HCT116 (cell line): ENCODE measurements around the gene PLG. TPM values are rescaled to one million over a fixed set of nuclear protein-coding genes. Genes with fewer than 3 reads are reported as not detected.

Experiments
- ATAC-seq: fragments of 200-7000 bp; cut with Tn5 transposase; 2 replicates; pipeline ENCODE4 v1.9.1; 2020; ENCODE audit warnings: mild to moderate bottlenecking, moderate library complexity
- BruUV-seq: library from RNA; stranded (reverse); fragments of 400-500 nt; replicated peaks from 2 replicates; lab custom pipeline; 2021; lab: Mats Ljungman, UMichigan
- CTCF ChIA-PET: fragments of 300-600 bp; sonication (Branson Sonifier 250); formaldehyde crosslinking; loops from one replicate; lab custom pipeline; 2021; ENCODE audit warnings: antibody characterized with exemption; lab: Charles Lee
- POLR2A ChIA-PET: fragments of 300-600, 350-600 bp; sonication (Branson Sonifier 250); formaldehyde crosslinking; loops from one replicate; lab custom pipeline; 2021; ENCODE audit warnings: antibody characterized with exemption; lab: Charles Lee
- RAD21 ChIA-PET, 2 experiments: fragments of 300-600 bp; sonication (Branson Sonifier 250); formaldehyde crosslinking; loops; one replicate each; lab custom pipeline; 2023; ENCODE audit warnings: low total read pairs in 2 of 2; ENCODE audit not compliant: uncharacterized antibody in 2 of 2, unreplicated experiment in 2 of 2, low non-redundant PET in 1 of 2; lab: Charles Lee
- DNase-seq: peaks from one replicate; pipeline ENCODE4 v3.0.0-alpha.2; 2010; ENCODE audit warnings: low read depth, low spot score
- H2AFZ ChIP-seq: fragments of 200-600 bp; shearing (Covaris generic), sonication (generic); 2 replicates; pipeline ENCODE4 v1.6.1; 2017; ENCODE audit warnings: low read depth, mixed run types, mixed read lengths, antibody characterized with exemption, low read length; ENCODE audit not compliant: poor library complexity, severe bottlenecking
- H3K27ac ChIP-seq: 2 replicates; pipeline ENCODE4 v1.5.1; 2012; ENCODE audit warnings: low read depth, low read length
- H3K27me3 ChIP-seq: fragments of 200-600 bp; sonication (generic); 2 replicates; pipeline ENCODE4 v1.6.1; 2016; ENCODE audit warnings: mixed run types, low read length, mixed read lengths; ENCODE audit not compliant: insufficient read depth
- H3K36me3 ChIP-seq, 2 experiments: fragments of 200-500 bp in 1 of 2; fragments of 200-600 bp in 1 of 2; sonication (Bioruptor generic) in 1 of 2; sonication (generic) in 1 of 2; 2 replicates each; pipeline versions ENCODE4 v1.5.1 to v1.6.1; 2014 to 2016; ENCODE audit warnings: low read length in 2 of 2, inconsistent platforms in 1 of 2, mixed read lengths in 1 of 2, mixed run types in 1 of 2; ENCODE audit not compliant: insufficient read depth in 2 of 2, control insufficient read depth in 1 of 2
- H3K4me1 ChIP-seq, 2 experiments: fragments of 200-600 bp in 1 of 2; sonication (generic) in 1 of 2; 2 replicates each; pipeline versions ENCODE4 v1.5.1 to v1.6.1; 2012 to 2017; ENCODE audit warnings: low read length in 2 of 2, inconsistent platforms in 1 of 2, mild to moderate bottlenecking in 1 of 2, mixed read lengths in 1 of 2, mixed run types in 1 of 2, moderate library complexity in 1 of 2; ENCODE audit not compliant: insufficient read depth in 2 of 2, control insufficient read depth in 1 of 2
- H3K4me2 ChIP-seq: fragments of 200-600 bp; sonication (generic); 2 replicates; pipeline ENCODE4 v1.6.1; 2017; ENCODE audit warnings: mixed run types, low read length, mixed read lengths
- H3K4me3 ChIP-seq, 2 experiments: fragments of 200-600 bp in 1 of 2; sonication (generic) in 1 of 2; replicated peaks in 1 of 2; 2 replicates each; pipeline ENCODE4 v1.5.1; 2011 to 2016; ENCODE audit warnings: low read length in 2 of 2, control low read depth in 1 of 2, low read depth in 1 of 2, mild to moderate bottlenecking in 1 of 2, mixed read lengths in 1 of 2, mixed run types in 1 of 2
- H3K79me2 ChIP-seq: fragments of 200-600 bp; sonication (generic); 2 replicates; pipeline ENCODE4 v1.6.1; 2017; ENCODE audit warnings: mild to moderate bottlenecking, mixed run types, low read length, moderate library complexity, mixed read lengths; ENCODE audit not compliant: insufficient read depth
- H3K9ac ChIP-seq: fragments of 200-600 bp; sonication (generic); 2 replicates; pipeline ENCODE4 v1.6.1; 2016; ENCODE audit warnings: low read length, mixed read lengths
- H3K9me2 ChIP-seq: fragments of 200-600 bp; sonication (generic), shearing (Covaris generic); 2 replicates; pipeline ENCODE4 v1.6.1; 2017; ENCODE audit warnings: mixed run types, mild to moderate bottlenecking, moderate library complexity; ENCODE audit not compliant: insufficient read depth
- H3K9me3 ChIP-seq, 2 experiments: fragments of 200-500 bp in 1 of 2; fragments of 200-600 bp in 1 of 2; sonication (Bioruptor generic) in 1 of 2; sonication (generic) in 1 of 2; 2 replicates each; pipeline ENCODE4 v1.6.1; 2014 to 2017; ENCODE audit warnings: low read length in 2 of 2, mixed read lengths in 2 of 2, inconsistent platforms in 1 of 2, low read depth in 1 of 2, mild to moderate bottlenecking in 1 of 2, mixed run types in 1 of 2, moderate library complexity in 1 of 2; ENCODE audit not compliant: control insufficient read depth in 1 of 2, insufficient read depth in 1 of 2
- H4K20me1 ChIP-seq: fragments of 200-600 bp; sonication (generic), shearing (Covaris generic); 2 replicates; pipeline ENCODE4 v1.6.1; 2017; ENCODE audit warnings: mixed run types, mild to moderate bottlenecking, moderate library complexity; ENCODE audit not compliant: insufficient read depth
- CBX3 ChIP-seq: IDR thresholded peaks from 2 replicates; pipeline ENCODE4 v1.6.1; 2012; ENCODE audit warnings: low read depth
- CTCF ChIP-seq, 3 experiments: fragments of 200-600 bp in 1 of 3; sonication (generic) in 1 of 3; IDR thresholded peaks in 2 of 3; conservative IDR thresholded peaks in 1 of 3; 2 replicates each; pipeline ENCODE4 v1.5.1; 2012 to 2017; ENCODE audit warnings: low read depth in 2 of 3, low read length in 2 of 3, antibody characterized with exemption in 1 of 3, borderline replicate concordance in 1 of 3, control low read depth in 1 of 3, mild to moderate bottlenecking in 1 of 3, mixed read lengths in 1 of 3, mixed run types in 1 of 3, moderate library complexity in 1 of 3; ENCODE audit not compliant: insufficient read depth in 1 of 3
- EGR1 ChIP-seq: IDR thresholded peaks from 2 replicates; pipeline ENCODE4 v1.6.1; 2012; ENCODE audit warnings: low read depth
- JUND ChIP-seq: IDR thresholded peaks from 2 replicates; pipeline ENCODE4 v1.6.1; 2012
- MAX ChIP-seq: IDR thresholded peaks from 2 replicates; pipeline ENCODE4 v1.6.1; 2012
- POLR2A ChIP-seq: IDR thresholded peaks from 2 replicates; pipeline ENCODE4 v1.7.0; 2011; ENCODE audit warnings: borderline replicate concordance; ENCODE audit not compliant: insufficient read depth, insufficient read length; ENCODE audit errors: extremely low read depth
- POLR2AphosphoS5 ChIP-seq: IDR thresholded peaks from 2 replicates; pipeline ENCODE4 v1.6.1; 2011; ENCODE audit warnings: mild to moderate bottlenecking, low read depth, low read length, moderate library complexity
- SIN3A ChIP-seq: IDR thresholded peaks from 2 replicates; pipeline ENCODE4 v1.6.1; 2012; ENCODE audit warnings: low read depth
- SP1 ChIP-seq: IDR thresholded peaks from 2 replicates; pipeline ENCODE4 v1.6.1; 2012; ENCODE audit warnings: low read depth
- TCF7L2 ChIP-seq: IDR thresholded peaks from 2 replicates; pipeline ENCODE4 v1.7.0; 2011; ENCODE audit warnings: borderline replicate concordance, inconsistent platforms; ENCODE audit not compliant: insufficient read depth, insufficient read length; ENCODE audit errors: extremely low read depth
- YY1 ChIP-seq: IDR thresholded peaks from 2 replicates; pipeline ENCODE4 v1.6.1; 2011; ENCODE audit warnings: low read length, low read depth, moderate library complexity, mild to moderate bottlenecking; ENCODE audit not compliant: insufficient replicate concordance; ENCODE audit errors: extremely low read depth
- ZBTB33 ChIP-seq: IDR thresholded peaks from 2 replicates; pipeline ENCODE4 v1.6.1; 2011; ENCODE audit warnings: mild to moderate bottlenecking, low read length, moderate library complexity; ENCODE audit not compliant: insufficient replicate concordance; ENCODE audit errors: extremely low read depth
- intact Hi-C: fragments of 100-400 bp; cut with micrococcal nuclease; formaldehyde crosslinking; loops from 2 replicates; pipeline ENCODE4 v1.10.0; 2022
- total RNA-seq: library from RNA; stranded (reverse); gene quantifications from one replicate; pipeline ENCODE4 v1.2.1, GENCODE V29; 2021; ENCODE audit not compliant: unreplicated experiment

Gene PLG
- total RNA-seq, 1 experiment from 2014 or later: 0.69 TPM

GRCh38 chr6:160782228-160782627 lies 80.2 kb downstream of the PLG start:
- H3K79me2 ChIP-seq: no peaks in the 10 kb centered on the region
- RAD21 ChIA-PET: no interaction called here
- H2AFZ ChIP-seq: no peak overlapping the region
- ATAC-seq (no peak), DNase-seq (no peak)
- H3K27me3 ChIP-seq: no peaks in the 10 kb centered on the region
- no peaks in the 10 kb centered on the region for H3K9me2 ChIP-seq
- H3K4me1 ChIP-seq: no peaks in the 10 kb centered on the region
- no TSS peak for BruUV-seq
- H3K9ac ChIP-seq: no peak overlapping the region
- intact Hi-C loops: no loop called here
- POLR2A ChIA-PET: interaction anchor here (0.6 kb wide), 1 partner anchor 918 kb away, joined by 3 read pairs; no protein-coding TSS in a partner anchor
- H4K20me1 ChIP-seq: no peaks in the 10 kb centered on the region
- no peaks in the 10 kb centered on the region for H3K9me3 ChIP-seq
- TF ChIP-seq YY1 (no peak), SP1 (no peak), POLR2AphosphoS5 (no peak), CTCF (IDR thresholded peaks at IDR 0.05 in 2 of 3, conservative IDR thresholded peaks at IDR 0.05 in 1 of 3; ENCODE audit: borderline replicate concordance in 1 of 3, insufficient read depth in 1 of 3, low read depth in 2 of 3, low read length in 2 of 3) (no peak), EGR1 (no peak), CBX3 (no peak), JUND (no peak), TCF7L2 (no peak)
- no peaks in the 10 kb centered on the region for H3K36me3 ChIP-seq
- H3K27ac ChIP-seq: no peak overlapping the region
- CTCF ChIA-PET: no interaction called here
- H3K4me2 ChIP-seq: no peak overlapping the region
- no peak overlapping the region for H3K4me3 ChIP-seq

- BruUV-seq: no TSS peak
- no peaks in the 10 kb centered on the region for H3K36me3 ChIP-seq
- TF ChIP-seq YY1: no peak
- TF ChIP-seq CTCF (IDR thresholded peaks at IDR 0.05 in 2 of 3, conservative IDR thresholded peaks at IDR 0.05 in 1 of 3; ENCODE audit: borderline replicate concordance in 1 of 3, insufficient read depth in 1 of 3, low read depth in 2 of 3, low read length in 2 of 3): no peak
- TF ChIP-seq ZBTB33: no peak
- no peak for TF ChIP-seq POLR2A
- TF ChIP-seq SIN3A: no peak
- TF ChIP-seq MAX: no peak
Measured at GRCh38 chr6:160783741-160784140, 81.7 kb downstream of the PLG start.

More at GRCh38 chr6:160783741-160784140, 81.7 kb downstream of the PLG start:
- CTCF ChIA-PET: no interaction called here
- H2AFZ ChIP-seq: no peak overlapping the region
- H3K4me2 ChIP-seq: no peak overlapping the region
- POLR2A ChIA-PET: no interaction called here
- RAD21 ChIA-PET: no interaction called here
- H3K9me3 ChIP-seq: no peaks in the 10 kb centered on the region
- H3K4me3 ChIP-seq: no peak overlapping the region
- ATAC-seq (no peak), DNase-seq (no peak)
- no peaks in the 10 kb centered on the region for H3K9me2 ChIP-seq
- H3K27me3 ChIP-seq: no peaks in the 10 kb centered on the region
- H4K20me1 ChIP-seq: no peaks in the 10 kb centered on the region
- no peaks in the 10 kb centered on the region for H3K79me2 ChIP-seq
- H3K4me1 ChIP-seq: peaks cover 0 to 3% of the 10 kb centered on the region in 2 experiments; a peak in 1 of 4 replicates
- no peak overlapping the region for H3K27ac ChIP-seq
- intact Hi-C loops: no loop called here
- no peak overlapping the region for H3K9ac ChIP-seq
